Mucosa of gallbladder (tissue), 1 donor: ENCODE data around the gene NCMAP. TPM values are rescaled to one million over a fixed set of nuclear protein-coding genes. Genes with fewer than 3 reads are reported as not detected.
"Not testable (repeated sequence)": the region's sequence is repeated elsewhere in the genome, so short reads cannot be mapped to it uniquely, and the experiment has no call there.

Experiments used
- DNase-seq: peaks from one replicate; pipeline ENCODE4 v3.0.0-alpha.2; 2020; ENCODE audit warnings: low spot score
- total RNA-seq: library from RNA; stranded (reverse); gene quantifications from one replicate; pipeline ENCODE4 v1.2.1, GENCODE V29; 2021
- donor health status: DM: no; HTN: no; CAD: no.

The NCMAP gene, protein sequence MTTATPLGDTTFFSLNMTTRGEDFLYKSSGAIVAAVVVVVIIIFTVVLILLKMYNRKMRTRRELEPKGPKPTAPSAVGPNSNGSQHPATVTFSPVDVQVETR
- total RNA-seq: 27.2 TPM

DNA sequence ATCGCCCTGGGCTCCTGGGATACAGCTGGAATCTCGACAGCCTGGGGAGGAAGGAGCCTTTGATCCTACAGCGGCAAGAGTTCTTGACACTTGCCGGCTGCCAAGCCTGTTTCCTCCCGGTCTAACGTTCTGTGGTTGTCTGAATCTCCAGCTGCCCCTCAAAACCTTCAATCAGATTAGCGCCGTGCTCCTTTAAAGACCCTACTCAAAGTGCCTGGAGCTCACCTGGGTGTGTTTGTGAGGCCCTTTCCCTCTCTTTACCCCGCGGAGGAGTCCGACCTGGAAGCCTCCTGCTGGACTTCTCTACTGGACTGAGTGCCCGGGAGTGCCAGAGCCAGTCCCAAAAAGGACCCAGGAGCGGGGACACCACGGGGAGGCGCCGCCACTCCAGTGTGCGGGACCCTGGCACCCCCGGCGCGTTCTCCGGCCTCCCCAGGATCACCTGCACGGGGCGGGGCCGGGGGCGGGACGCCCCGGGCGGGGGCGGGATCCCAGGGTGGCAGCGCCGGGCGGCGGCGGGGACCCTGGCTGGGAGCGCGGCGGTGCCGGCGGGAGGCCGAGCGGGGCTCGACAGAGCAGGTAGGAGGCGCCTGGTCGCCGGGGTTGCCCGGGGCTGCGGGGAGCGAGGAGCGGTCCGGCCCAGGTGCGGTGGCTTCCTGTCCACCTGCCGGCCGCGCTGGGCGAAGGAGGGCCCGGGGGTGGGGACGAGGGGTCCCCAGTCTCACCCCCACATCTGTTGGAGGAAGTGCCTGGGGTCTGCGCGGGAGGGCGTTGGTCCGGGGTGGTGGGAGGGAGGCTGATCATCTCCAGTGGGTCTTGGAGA lies at the start of gene NCMAP:
Gene NCMAP, plus strand, starts transcription at position 497 of the 823 bp plus-strand sequence. CDS start 39,344 bp downstream, outside the sequence.
- peak; percentile 71 for DNase-seq

DNA sequence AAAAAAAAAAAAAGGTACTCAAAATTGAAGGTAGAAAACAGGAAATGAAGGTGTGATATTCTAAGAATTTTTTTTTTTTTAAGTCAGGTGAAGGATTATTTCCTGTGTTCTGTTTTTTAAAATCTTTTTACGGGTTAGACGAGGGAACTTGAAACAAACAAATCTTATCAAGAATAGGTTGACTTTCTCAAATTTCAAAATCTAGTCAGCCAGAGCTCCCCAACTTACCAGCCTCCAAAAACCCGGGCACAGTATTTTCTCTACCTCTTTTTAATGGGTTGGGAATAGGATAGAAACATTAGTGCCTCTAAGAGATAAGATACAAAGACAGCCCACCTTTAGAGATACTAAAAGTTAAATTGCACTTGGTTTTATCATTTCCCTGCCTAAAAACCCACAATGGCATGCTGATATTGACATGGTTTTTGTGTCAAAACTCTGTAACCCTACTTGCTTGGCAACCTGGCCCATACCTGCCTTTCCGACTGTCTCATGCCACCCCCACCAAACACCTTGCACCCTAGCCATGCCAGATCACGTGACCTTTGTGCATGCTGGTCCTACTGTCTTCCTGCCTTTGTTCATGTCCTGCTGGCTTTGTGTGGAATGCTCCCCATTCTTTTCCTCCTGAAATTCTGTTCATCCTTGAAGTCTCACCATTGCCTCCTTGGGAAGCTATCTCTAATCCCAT lies 49.1 kb upstream of the NCMAP start:
- no peak for DNase-seq

DNA sequence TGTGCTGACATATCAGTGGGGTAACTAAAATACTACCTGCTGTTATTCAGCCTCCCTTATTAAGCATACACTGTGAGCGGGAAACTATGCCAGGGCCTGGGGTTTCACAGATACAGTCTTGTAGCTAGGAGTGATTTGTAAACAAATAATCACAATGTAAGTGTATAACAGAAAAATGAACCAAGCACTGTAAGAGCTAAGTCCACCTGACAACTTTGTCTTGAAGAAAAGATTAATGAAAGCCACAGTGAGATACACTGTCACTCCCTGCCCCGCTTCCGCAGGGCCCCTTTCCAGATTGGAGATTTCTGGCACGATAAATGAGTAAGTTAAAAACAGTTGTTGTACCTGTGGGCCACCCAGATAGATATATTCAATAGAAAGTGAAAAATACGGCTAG lies 48.5 kb upstream of the NCMAP start:
- DNase-seq: no peak

DNA sequence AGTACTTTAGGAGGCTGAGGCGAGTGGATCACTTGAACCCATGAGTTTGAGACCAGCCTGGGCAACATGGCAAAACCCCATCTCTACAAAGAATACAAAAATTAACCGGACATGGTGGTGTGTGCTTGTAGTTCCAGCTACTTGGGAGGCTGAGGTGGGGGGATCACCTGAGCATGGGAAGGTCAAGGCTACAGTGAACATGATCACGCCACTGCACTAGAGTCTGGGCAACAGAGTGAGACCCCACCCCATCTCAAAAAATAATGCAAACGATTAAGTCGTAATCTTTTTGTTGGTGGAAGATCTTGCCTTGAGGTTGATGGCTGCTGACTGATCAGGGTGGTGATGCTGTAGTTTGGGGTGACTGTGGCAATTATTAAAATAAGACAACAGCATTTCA lies 47.0 kb upstream of the NCMAP start:
- DNase-seq: no peak

DNA sequence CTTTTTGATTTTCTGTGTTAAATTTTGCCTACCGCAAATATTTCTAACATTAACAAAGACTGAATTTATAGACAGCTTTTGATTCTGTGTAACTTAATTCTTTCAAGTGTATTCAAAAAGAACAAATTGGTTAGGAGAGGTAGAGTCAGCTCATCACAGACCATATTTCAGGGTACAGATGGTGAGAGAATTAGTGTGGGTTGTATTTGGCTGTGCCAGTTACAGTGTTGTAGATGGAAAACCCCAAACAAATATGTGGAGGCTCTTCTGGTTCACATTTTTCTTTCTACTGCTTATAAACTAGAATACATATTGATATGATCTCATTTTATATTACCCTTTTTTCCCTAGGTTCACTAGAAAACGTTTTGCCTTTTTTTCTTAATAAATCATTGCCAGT lies 42.2 kb upstream of the NCMAP start:
- no peak for DNase-seq

DNA sequence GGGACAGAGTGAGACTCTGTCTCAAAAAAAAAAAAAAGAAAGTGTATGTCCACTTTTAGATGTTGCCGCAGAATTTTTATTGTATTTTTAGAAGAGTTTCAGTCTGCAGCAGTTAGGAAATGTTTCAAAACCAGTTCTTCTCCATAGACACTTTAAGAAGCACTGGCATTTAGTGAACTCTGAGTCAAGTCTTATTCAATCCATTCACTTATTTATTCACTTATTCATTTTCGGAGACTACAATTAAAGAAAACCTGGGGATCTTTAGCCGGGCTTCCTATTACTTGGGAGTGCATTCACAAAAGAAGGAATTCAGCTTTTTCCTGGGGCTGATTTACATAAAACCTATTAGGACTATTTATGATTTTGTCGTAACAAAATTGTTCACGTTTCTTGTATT lies 40.9 kb upstream of the NCMAP start:
- no peak for DNase-seq

DNA sequence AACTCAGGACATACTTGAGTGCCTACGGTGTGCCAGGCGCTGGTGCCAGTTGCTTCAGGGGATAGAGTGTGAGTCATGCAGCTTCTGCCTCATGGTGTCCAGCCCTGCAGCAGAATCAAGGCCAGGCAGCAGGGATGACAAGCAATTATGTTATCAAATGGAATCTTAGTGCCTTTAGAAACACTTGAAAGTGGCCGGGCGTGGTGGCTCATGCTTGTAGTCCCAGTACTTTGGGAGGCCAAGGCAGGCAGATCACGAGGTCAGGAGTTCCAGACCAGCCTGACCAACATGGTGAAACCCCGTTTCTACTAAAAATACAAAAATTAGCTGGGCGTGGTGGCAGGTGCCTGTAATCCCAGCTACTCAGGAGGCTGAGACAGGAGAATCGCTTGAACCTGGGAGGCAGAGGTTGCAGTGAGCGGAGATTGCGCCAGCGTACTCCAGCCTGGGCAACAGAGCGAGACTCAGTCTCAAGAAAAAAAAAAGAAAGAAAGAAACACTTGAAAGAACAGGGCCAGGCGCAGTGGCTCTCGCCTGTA lies 40.1 kb upstream of the NCMAP start:
- not testable (repeated sequence) for DNase-seq

DNA sequence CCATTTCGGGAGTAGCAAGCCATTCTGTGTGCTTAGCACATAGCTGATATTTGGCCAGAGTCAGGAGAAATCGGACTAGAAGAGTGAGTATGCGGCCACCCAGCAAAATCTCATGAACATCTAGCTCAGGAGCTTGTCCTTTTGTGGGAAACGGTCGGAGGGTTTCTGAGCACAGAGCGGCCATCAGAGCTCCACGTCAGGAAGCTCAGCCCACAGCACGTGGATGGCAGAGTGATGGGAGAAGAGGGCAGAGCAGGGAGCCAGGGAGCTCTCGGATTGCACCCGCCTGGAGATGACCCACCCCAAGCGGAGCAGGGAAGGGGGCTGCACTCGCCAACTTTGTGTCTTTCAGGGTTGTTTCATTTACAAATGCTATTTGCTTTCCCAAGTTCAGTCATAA lies 39.4 kb upstream of the NCMAP start:
- no peak for DNase-seq

DNA sequence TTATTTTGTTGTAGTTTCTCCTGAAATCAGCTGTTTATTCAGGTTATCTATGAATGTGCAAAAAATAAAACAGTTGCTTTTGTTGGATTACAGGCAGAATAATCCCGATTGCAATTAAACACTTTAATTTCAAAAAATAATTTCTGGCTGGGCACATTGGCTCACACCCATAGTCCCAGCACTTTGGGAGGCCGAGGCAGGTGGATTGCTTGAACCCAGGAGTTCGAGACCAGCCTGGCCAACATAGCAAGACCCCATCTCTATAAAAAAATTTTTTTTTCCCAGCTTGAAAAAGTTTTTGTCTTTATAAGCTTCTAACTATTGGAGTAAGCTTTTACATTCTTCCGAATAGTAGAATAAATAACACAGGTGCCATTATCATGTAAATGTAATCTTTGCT lies 38.0 kb upstream of the NCMAP start:
- no peak for DNase-seq

DNA sequence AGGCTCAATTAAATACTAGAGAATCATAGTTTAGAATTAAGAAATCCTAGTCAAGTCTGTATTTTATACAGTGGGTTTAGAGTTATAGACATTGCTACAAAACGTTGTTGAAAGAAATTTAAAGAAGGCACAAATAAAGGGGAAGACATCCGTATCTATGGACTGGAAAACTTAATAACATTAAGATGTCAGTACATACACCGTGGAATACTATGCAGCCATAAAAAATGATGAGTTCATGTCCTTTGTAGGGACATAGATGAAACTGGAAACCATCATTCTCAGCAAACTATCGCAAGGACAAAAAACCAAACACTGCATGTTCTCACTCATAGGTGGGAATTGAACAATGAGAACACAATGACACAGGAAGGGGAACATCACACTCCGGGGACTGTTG lies 35.6 kb upstream of the NCMAP start:
- not testable (repeated sequence) for DNase-seq

DNA sequence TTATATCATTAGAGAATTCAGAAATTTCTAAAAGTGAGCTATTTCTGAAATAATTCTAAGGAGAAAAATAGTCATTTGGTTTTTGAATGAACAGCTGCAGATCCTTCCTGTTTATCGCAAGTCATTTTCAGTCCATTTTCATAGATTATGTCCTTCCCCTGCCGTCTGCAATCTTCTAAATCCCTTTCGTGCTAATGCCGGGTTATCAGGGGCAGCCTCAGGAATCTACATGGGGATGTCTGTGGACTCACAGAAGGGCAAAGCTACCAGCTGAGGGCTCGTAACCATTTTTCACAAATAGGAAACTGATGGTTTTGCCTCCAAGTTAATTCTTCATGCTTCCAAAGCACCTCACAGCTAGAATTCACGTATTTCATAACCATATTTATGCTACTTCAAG lies 30.3 kb upstream of the NCMAP start:
- no peak for DNase-seq

DNA sequence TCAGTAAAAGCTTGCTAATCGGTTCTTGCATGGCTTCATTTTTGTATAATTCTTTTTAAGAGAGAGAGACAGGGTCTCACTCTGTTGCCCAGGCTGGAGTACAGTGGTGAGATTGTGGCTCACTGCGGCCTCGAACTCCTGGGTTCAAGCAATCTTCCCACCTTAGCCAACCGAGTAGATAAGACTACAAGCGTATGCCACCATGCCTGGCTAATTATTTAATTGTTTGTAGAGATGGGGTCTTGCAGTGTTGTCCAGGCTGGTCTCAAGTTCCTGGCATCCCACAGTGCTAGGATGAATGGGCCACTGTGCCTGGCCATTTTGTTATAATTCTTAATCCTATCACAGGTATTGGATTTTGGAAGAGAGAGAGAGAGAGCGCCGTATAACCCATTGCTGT lies 29.8 kb upstream of the NCMAP start:
- DNase-seq: no peak

DNA sequence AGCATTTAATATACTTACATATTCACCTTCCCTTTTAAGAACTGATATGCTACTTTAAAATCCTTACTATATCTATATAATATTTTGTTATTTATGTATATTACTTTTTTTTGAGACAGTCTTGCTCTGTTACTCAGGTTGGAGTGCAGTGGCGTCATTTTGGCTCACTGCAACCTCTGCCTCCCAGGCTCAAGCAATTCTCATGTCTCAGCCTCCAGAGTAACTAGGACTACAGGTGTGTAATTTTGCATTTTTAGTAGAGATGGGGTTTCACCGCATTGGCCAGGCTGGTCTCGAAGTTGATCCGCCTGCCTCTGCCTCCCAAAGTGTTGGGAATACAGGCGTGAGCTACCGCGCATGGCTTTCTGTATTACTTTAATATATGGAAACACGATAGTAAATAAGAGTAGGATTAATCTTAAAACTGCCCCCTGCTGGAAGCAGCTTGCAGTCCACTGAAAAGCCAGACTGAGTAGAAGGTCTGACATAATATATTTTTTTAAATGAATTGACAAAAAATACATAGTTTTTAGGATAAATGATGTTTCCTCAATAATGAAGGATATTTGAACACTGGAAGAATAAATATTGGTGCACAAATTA lies 28.8 kb upstream of the NCMAP start:
- no peak for DNase-seq

DNA sequence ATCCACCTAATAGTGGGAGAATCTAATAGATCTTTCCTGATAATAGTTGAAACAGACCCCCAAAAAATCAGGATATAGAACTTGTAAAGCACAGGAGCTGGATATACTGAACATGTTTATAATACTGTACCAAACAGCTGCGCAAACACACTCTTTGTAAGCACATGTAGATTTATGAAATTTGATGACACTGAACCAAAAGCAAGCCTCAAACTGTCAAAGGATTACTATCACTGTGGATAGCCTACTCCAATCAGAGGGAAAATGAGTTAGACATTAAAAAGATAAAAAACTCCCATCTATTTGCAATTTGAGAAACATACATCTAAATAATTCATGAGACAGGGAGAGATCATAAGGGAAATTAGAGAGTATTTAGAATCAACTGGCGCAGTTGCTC lies 27.1 kb upstream of the NCMAP start:
- no peak for DNase-seq

DNA sequence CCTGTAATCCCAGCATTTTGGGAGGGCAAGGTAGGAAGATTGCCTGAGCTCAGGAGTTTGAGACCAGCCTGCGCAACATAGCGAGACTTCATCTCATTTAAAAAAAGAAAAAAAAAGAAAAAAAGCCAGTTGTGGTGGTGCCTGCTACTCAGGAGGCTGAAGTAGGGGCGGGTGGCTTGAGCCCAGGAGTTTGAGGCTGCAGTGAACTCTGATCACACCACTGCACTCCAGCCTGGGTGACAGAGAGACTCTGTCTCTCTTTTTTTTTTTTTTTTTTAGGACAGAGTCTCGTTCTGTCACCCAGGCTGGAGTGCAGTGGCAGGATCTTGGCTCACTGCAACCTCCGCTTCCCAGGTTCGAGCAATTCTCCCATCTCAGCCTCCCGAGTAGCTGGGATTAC lies 26.6 kb upstream of the NCMAP start:
- not testable (repeated sequence) for DNase-seq

DNA sequence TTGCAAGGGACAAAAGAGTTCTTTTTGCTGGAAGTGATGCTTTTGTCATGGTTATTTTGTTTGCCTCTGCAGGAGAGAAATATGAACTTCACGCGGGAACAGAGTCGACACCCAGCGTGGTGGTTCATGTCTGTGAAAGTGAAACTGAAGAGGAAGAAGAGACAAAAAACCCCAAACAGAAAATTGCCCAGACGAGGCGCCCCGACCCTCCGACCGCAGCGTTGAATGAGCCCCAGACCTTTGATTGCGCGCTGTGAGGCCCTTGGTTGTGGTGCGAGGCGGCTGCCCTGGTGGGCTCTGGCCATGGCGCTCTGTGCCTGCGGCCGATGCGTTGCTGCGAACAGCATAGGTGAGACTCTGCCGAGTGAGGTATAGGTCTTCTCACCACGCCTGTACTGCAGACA lies 20.9 kb upstream of the NCMAP start:
- peak; percentile 19 for DNase-seq

DNA sequence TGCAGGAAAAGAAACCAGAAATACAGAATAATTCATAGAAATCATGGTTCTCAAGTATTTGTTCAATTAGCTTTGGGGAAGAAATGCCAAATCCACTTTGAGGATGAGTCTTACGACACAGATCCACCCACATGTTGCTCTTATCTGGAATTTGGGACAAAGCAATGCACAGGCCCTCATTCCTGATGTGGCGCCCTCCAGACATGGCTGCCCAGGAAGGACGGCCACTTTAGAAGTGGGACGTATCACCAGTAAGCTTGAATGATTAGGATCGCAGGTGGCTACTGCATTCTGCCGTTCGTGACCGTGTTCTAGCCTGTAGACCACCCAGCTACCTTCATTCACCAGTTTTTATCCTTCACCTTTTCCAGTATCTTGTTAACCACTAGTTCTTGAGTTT lies 20.1 kb upstream of the NCMAP start:
- no peak for DNase-seq

DNA sequence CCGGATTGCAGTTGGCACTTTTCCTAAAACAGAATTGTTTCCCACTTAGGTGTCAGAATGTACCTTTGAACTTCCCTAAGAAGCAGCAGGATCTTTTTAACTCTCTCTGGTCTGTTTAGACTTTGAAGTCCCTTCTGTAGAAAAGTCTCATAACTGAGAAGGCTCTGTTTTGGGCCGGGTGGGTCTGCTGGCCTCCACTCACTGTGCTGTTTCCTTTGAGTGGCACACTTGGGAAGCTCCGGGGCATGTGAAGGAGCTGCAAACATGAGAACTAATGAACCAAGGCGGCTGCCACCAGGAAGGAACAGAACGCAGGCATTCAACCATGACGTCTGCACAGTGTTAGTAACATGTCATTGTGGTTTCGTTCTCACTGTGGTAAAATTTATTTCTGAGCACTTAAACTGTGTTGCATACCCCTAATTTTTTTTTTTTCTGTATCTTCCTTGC lies 19.5 kb upstream of the NCMAP start:
- DNase-seq: peak; percentile 48

DNA sequence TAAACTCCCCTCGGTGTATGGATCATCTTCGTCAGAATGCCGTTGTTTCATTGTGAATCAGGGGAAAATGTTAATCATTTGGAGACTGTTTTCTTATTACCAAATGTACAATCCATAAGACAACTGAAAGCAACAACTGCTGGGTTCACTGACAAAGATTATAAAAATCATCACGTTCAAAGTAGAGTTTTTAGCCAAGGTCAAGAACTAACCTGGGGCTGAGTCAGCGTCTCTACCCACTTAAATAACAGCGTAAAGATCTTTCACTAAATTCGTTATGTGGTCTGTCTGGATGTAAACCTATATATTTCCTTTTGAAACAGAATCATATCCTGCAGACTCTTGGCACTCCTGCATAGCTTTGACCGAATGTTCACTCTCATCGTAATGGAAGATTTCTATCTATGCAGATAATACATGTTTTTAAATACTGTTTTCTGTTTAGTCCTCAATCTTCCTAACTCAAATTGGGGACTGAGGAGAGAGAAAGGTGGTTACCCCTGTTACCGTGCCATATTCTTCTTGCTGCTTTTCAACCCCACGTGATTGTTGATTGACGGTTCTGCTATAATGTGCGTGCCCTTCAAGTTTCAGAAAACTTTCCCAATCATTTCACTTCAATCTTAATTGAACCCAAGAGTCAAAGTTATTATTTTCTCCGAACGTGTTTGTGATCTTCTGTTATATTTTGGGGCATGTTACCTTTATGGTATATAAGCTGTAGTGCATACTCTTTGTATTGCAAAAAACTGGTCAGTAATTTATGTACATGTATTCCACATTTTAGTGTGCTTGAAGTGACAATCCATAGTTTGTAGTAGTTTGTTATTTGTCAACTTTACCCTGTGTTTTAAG lies 15.6 kb upstream of the NCMAP start:
- no peak for DNase-seq

DNA sequence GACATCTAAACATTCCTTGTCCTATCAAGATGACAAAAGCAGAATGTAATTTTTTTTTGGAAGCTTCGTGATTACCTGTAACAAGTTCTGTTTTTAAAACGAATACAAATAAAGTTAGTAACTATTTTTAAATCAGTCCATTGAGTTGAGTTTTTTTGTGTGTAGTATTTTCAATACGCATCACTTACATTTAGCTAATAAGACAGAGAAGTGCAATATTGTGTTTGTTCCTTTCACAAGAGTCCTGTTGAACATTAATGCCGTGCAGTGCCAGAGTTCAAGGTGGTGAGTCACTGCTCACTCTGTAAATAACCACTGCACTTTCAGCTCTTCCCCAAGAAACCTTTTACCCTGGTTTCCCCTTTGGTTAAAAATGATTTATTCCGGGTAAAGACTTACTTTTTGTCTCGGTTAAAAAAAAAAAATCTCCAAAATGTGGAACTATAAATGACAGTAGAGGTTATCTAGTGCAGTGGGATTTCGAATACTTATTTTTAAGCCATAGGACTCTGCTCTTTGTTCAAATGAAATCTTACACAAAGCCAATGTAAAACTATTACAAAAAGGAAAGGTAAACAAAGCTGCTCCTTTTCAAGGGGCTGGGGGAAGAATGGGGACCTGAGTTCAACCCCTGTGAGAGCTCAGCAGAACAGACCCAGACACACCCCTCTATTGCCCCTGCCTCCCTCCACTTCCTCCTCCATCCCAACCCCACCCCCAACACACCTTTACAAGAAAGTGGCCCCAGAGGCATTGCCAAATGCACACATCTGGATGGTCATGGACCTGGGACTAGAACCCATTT lies 14.8 kb upstream of the NCMAP start:
- DNase-seq: peak; percentile 73
